Measurements from ENCODE around the gene ZKSCAN1.

- TF ChIP-seq CTCF (IDR thresholded peaks at IDR 0.05; ENCODE audit: low read length) (no peak), EZH2 (IDR thresholded peaks at IDR 0.05; ENCODE audit: borderline replicate concordance, low read length) (no peak)
Measured at GRCh38 chr7:100059251-100059739, 43.9 kb downstream of the ZKSCAN1 start.

Measured in OCI-LY1 (cell line).